ENCODE data around the gene CDK3. TPM values are rescaled to one million over a fixed set of nuclear protein-coding genes. Genes with fewer than 3 reads are reported as not detected.

Gene CDK3
- total RNA-seq, 6 experiments from 2014 or later = 1.9 to 2.9 (median 2.1) TPM

GRCh38 chr17:76009447-76009846 is 8.8 kb downstream of the CDK3 start:
- DNase-seq = no peak
- Mint-ChIP-seq H3K4me1 (ENCODE audit: low read depth) (peaks cover 20% of the 10 kb centered on the region), H3K36me3 (ENCODE audit: low read depth) (peaks cover 10% of the 10 kb centered on the region), H3K9me3 (no peaks in the 10 kb centered on the region; the same call in 1 of the 2 replicates), H3K27ac (no peak overlapping the region), H3K4me3 (no peak overlapping the region), H3K27me3 (ENCODE audit: insufficient read depth) (peaks cover 10% of the 10 kb centered on the region)
- no peak for TF ChIP-seq CTCF (IDR thresholded peaks at IDR 0.05)

GRCh38 chr17:76009969-76010661 is 9.5 kb downstream of the CDK3 start:
- no peak for TF ChIP-seq CTCF (IDR thresholded peaks at IDR 0.05)
- Mint-ChIP-seq H3K36me3 (ENCODE audit: low read depth) (peaks cover 9% of the 10 kb centered on the region), H3K4me3 (no peak overlapping the region)

GRCh38 chr17:76011951-76012350 is 11.3 kb downstream of the CDK3 start:
- Mint-ChIP-seq H3K4me3 (no peak overlapping the region), H3K9me3 (no peaks in the 10 kb centered on the region; the same call in 1 of the 2 replicates), H3K36me3 (ENCODE audit: low read depth) (peaks cover 5% of the 10 kb centered on the region), H3K27me3 (ENCODE audit: insufficient read depth) (peaks cover 21% of the 10 kb centered on the region), H3K4me1 (ENCODE audit: low read depth) (peaks cover 11% of the 10 kb centered on the region), H3K27ac (no peak overlapping the region)
- no peak for TF ChIP-seq CTCF (IDR thresholded peaks at IDR 0.05)
- no peak for DNase-seq

More at GRCh38 chr17:76009969-76010661, 9.5 kb downstream of the CDK3 start:
- Mint-ChIP-seq H3K27me3 (ENCODE audit: insufficient read depth) (peaks cover 11% of the 10 kb centered on the region), H3K4me1 (ENCODE audit: low read depth) (peaks cover 19% of the 10 kb centered on the region), H3K9me3 (no peaks in the 10 kb centered on the region; the same call in 1 of the 2 replicates), H3K27ac (no peak overlapping the region)
- DNase-seq = no peak

GRCh38 chr17:76013377-76013932 is 12.8 kb downstream of the CDK3 start:
- no peak for DNase-seq
- Mint-ChIP-seq H3K36me3 (ENCODE audit: low read depth) (peaks cover 5% of the 10 kb centered on the region), H3K27me3 (ENCODE audit: insufficient read depth) (peaks cover 19% of the 10 kb centered on the region)

More at GRCh38 chr17:76013377-76013932, 12.8 kb downstream of the CDK3 start:
- Mint-ChIP-seq H3K9me3 (no peaks in the 10 kb centered on the region; the same call in 1 of the 2 replicates), H3K27ac (no peak overlapping the region), H3K4me3 (no peak overlapping the region), H3K4me1 (ENCODE audit: low read depth) (peaks cover 11% of the 10 kb centered on the region)
- TF ChIP-seq CTCF (IDR thresholded peaks at IDR 0.05) = no peak
